Heart left ventricle (tissue), 13 donors: ENCODE data around the gene SLC25A4.

ENCODE experiments used
- POLR2A ChIP-seq, 2 donors: fragments of 450-650 bp; IDR thresholded peaks; one replicate each; pipeline ENCODE4 v1.6.1; 2017; ENCODE audit warnings: antibody characterized with exemption in 2 of 2, mild to moderate bottlenecking in 2 of 2, moderate library complexity in 2 of 2
- TF ChIP-seq, protein P1 (sequence below), 12 donors: fragments of 200-600 bp; sonication (generic) in 4 of 12; IDR thresholded peaks; one replicate each; pipeline versions ENCODE4 v1.5.0 to v1.8.0; 2018 to 2022; ENCODE audit warnings: antibody characterized with exemption in 12 of 12, mild to moderate bottlenecking in 5 of 12
- donor health status: ischemic (EF 13 %, LVEDD 7.1; RV severe dilation, severe dysfunction).
- donor health status: DM: no; HTN: yes; CAD: no.
- donor health status: DM: no; HTN: no; CAD: no.
- donor health status: ischemic (EF 25% LVEDD 6.9; RV normal size, moderate dysfunction).
- donor health status: ischemic (EF 25% LVEDD 5.7; RV mildly dilated, moderate dysfunction).
- donor health status: ischemic (EF 35%, LVEDD 5.7; RV mildly dilated, moderate dysfunction).
- donor health status: nonischemic (EF 11% LVEDD 7.7; RV severe dilation, severe dysfunction).
- donor health status: DM: yes; HTN: yes; CAD: no.
- donor health status: PGD.
- donor health status: ischemic (EF 29% LVEDD 5.4; RV normal size, mild dysfunction).
- donor health status: nonischemic (EF 23%, LVEDD 6.1; RV moderate dilation, normal function).

DNA sequence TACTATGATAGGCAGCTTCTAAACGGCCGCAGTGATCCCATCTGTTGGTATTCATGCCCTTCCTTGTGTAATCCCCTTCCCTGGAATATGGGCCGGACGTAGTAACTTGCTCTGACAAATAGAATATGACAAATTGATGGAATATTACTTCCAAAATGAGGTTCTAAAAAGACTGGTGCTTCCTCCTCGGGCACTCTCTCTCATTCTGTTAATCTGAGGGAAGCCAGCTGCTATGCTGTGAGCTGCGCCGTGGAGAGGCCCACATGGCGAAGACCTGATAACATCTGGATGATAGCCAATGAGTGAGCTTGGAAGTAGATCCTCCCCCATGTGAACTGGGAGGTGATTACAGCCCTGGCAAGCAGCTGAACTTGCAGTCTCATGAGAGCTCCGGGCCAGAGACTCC lies 27.2 kb upstream of the SLC25A4 start:
- TF ChIP-seq, protein P1, sequence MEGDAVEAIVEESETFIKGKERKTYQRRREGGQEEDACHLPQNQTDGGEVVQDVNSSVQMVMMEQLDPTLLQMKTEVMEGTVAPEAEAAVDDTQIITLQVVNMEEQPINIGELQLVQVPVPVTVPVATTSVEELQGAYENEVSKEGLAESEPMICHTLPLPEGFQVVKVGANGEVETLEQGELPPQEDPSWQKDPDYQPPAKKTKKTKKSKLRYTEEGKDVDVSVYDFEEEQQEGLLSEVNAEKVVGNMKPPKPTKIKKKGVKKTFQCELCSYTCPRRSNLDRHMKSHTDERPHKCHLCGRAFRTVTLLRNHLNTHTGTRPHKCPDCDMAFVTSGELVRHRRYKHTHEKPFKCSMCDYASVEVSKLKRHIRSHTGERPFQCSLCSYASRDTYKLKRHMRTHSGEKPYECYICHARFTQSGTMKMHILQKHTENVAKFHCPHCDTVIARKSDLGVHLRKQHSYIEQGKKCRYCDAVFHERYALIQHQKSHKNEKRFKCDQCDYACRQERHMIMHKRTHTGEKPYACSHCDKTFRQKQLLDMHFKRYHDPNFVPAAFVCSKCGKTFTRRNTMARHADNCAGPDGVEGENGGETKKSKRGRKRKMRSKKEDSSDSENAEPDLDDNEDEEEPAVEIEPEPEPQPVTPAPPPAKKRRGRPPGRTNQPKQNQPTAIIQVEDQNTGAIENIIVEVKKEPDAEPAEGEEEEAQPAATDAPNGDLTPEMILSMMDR (IDR thresholded peaks at IDR 0.05), result no peak
- TF ChIP-seq POLR2A (IDR thresholded peaks at IDR 0.05), result peak; percentile 36 to 85
